Left lung (tissue), 10 donors: ENCODE data around the gene CYP2U1. TPM values are rescaled to one million over a fixed set of nuclear protein-coding genes. Genes with fewer than 3 reads are reported as not detected.
"Not testable (repeated sequence)": the region's sequence is repeated elsewhere in the genome, so short reads cannot be mapped to it uniquely, and the experiment has no call there.

Experiments used
- ATAC-seq: fragments of 200-7000 bp; cut with Tn5 transposase; one replicate; pipeline ENCODE4 v1.9.1; 2020; ENCODE audit warnings: moderate library complexity
- DNase-seq, 4 donors: peaks; one replicate each; pipeline ENCODE4 v3.0.0-alpha.2; 2013 to 2020
- H3K27ac ChIP-seq, 2 donors: fragments of 200-600 bp; sonication (generic) in 1 of 2; one replicate each; pipeline versions ENCODE4 v1.5.0 to v1.8.0; 2020 to 2021
- H3K27me3 ChIP-seq, 2 donors: fragments of 200-600 bp; sonication (generic) in 1 of 2; one replicate each; pipeline versions ENCODE4 v1.5.0 to v1.8.0; 2020 to 2021
- H3K36me3 ChIP-seq, 2 donors: fragments of 200-600 bp; sonication (generic) in 1 of 2; one replicate each; pipeline versions ENCODE4 v1.5.0 to v1.8.0; 2020 to 2021
- H3K4me1 ChIP-seq, 2 donors: fragments of 200-600 bp; one replicate each; pipeline ENCODE4 v1.8.0; 2021
- H3K4me3 ChIP-seq, 2 donors: fragments of 200-600 bp; sonication (generic) in 1 of 2; one replicate each; pipeline versions ENCODE4 v1.5.0 to v1.8.0; 2020 to 2021; ENCODE audit warnings: mild to moderate bottlenecking in 1 of 2
- H3K9me3 ChIP-seq, 2 donors: fragments of 200-600 bp; sonication (generic) in 1 of 2; one replicate each; pipeline versions ENCODE4 v1.5.0 to v1.8.0; 2020 to 2021
- CTCF ChIP-seq, 2 donors: fragments of 200-600 bp; sonication (generic) in 1 of 2; IDR thresholded peaks; one replicate each; pipeline versions ENCODE4 v1.5.0 to v1.8.0; 2021; ENCODE audit warnings: antibody characterized with exemption in 2 of 2
- intact Hi-C, 2 donors: fragments of 100-400 bp; cut with DNase I; formaldehyde crosslinking; loops; one replicate each; pipeline versions ENCODE4 v1.11.2 to v1.14.2; 2022
- polyA plus RNA-seq, 6 donors: library from polyadenylated mRNA; unstranded; fragments of 120-200 nt; gene quantifications; one replicate each; pipeline ENCODE4 v1.2.1, GENCODE V29; 2013; ENCODE audit not compliant: insufficient read length in 6 of 6
- total RNA-seq, 2 donors: library from RNA; stranded (reverse); fragmentation: NEBNext Ultra II Directional; extraction: Animal tissue kit (Norgen Biotek cat#: 25700); gene quantifications; one replicate each; pipeline ENCODE4 v1.2.1, GENCODE V29; 2021
- donor health status: DM: no; HTN: yes; CAD: no.
- donor health status: DM: no; HTN: no; CAD: no.

The CYP2U1 gene
- total and polyA plus RNA-seq, 8 donors: 4.8 to 7.2 (median 5.2) TPM

- intact Hi-C loops: no loop called here
- no peak for DNase-seq
- H3K4me3 ChIP-seq: no peak overlapping the region
- no peak overlapping the region for H3K27ac ChIP-seq
- H3K27me3 ChIP-seq: no peaks in the 10 kb centered on the region
- peaks cover 0 to 13% of the 10 kb centered on the region in 2 donors for H3K9me3 ChIP-seq
- H3K36me3 ChIP-seq: no peaks in the 10 kb centered on the region
- no peaks in the 10 kb centered on the region for H3K4me1 ChIP-seq
- no peak for ATAC-seq
- TF ChIP-seq CTCF (IDR thresholded peaks at IDR 0.05): no peak
Measured at GRCh38 chr4:107951551-107951950, 20.2 kb downstream of the CYP2U1 start.

GRCh38 chr4:107956011-107956410, 24.7 kb downstream of the CYP2U1 start:
- no peaks in the 10 kb centered on the region for H3K4me1 ChIP-seq
- no peak overlapping the region for H3K27ac ChIP-seq
- peaks cover 0 to 21% of the 10 kb centered on the region in 2 donors for H3K9me3 ChIP-seq
- no peak for TF ChIP-seq CTCF (IDR thresholded peaks at IDR 0.05)
- H3K36me3 ChIP-seq: no peaks in the 10 kb centered on the region
- no peak overlapping the region for H3K4me3 ChIP-seq
- intact Hi-C loops: no loop called here
- H3K27me3 ChIP-seq: no peaks in the 10 kb centered on the region
- no peak for DNase-seq
- no peak for ATAC-seq

GRCh38 chr4:107966903-107967302, 35.6 kb downstream of the CYP2U1 start:
- TF ChIP-seq CTCF (IDR thresholded peaks at IDR 0.05): no peak
- Histone ChIP-seq H3K36me3 (no peaks in the 10 kb centered on the region), H3K27me3 (no peaks in the 10 kb centered on the region), H3K4me3 (no peak overlapping the region), H3K9me3 (no peaks in the 10 kb centered on the region), H3K27ac (no peak overlapping the region), H3K4me1 (no peaks in the 10 kb centered on the region)
- ATAC-seq (no peak), DNase-seq (no peak)
- intact Hi-C loops: no loop called here

GRCh38 chr4:107967519-107967918, 36.2 kb downstream of the CYP2U1 start:
- intact Hi-C loops, H3K36me3 ChIP-seq, H3K27ac ChIP-seq, H3K27me3 ChIP-seq, H3K4me3 ChIP-seq, H3K9me3 ChIP-seq, H3K4me1 ChIP-seq, DNase-seq, ATAC-seq: not testable (repeated sequence)

GRCh38 chr4:107967921-107968320, 36.6 kb downstream of the CYP2U1 start:
- intact Hi-C loops, H3K36me3 ChIP-seq, H3K4me1 ChIP-seq, ATAC-seq, H3K27me3 ChIP-seq, DNase-seq, H3K27ac ChIP-seq, H3K9me3 ChIP-seq, H3K4me3 ChIP-seq: not testable (repeated sequence)

GRCh38 chr4:107970063-107970798, 38.9 kb downstream of the CYP2U1 start:
- TF ChIP-seq CTCF (IDR thresholded peaks at IDR 0.05): no peak
- Histone ChIP-seq H3K27me3 (no peaks in the 10 kb centered on the region), H3K27ac (no peak overlapping the region), H3K4me1 (no peaks in the 10 kb centered on the region), H3K4me3 (no peak overlapping the region), H3K9me3 (peaks cover 0 to 2% of the 10 kb centered on the region in 2 donors), H3K36me3 (no peaks in the 10 kb centered on the region)
- ATAC-seq: no peak
- intact Hi-C loops: no loop called here
- DNase-seq: no peak
